Mesothelial cell of epicardium (in vitro differentiated cells): ENCODE results near the gene SLC40A1. TPM values are rescaled to one million over a fixed set of nuclear protein-coding genes. Genes with fewer than 3 reads are reported as not detected.
A peak's percentile ranks its signal among the peaks of the same experiment; 100 is the strongest.

Experiments
- DNase-seq, 2 experiments: peaks; one replicate each; pipeline ENCODE4 v3.0.0; 2021; ENCODE audit warnings: low spot score in 2 of 2; ENCODE audit not compliant: unreplicated experiment in 2 of 2
- H3K27ac Mint-ChIP-seq: 2 replicates; pipeline ENCODE4 v1.8.0; 2021; ENCODE audit warnings: mixed read lengths
- H3K27me3 Mint-ChIP-seq: 2 replicates; pipeline ENCODE4 v1.8.0; 2021; ENCODE audit warnings: low read depth, mixed read lengths
- H3K36me3 Mint-ChIP-seq: 2 replicates; pipeline ENCODE4 v1.8.0; 2021; ENCODE audit warnings: mixed read lengths
- H3K4me1 Mint-ChIP-seq: 2 replicates; pipeline ENCODE4 v1.8.0; 2021; ENCODE audit warnings: mixed read lengths
- H3K4me3 Mint-ChIP-seq: 2 replicates; pipeline ENCODE4 v1.8.0; 2021; ENCODE audit warnings: mild to moderate bottlenecking, moderate library complexity, mixed read lengths
- H3K9me3 Mint-ChIP-seq: 2 replicates; pipeline ENCODE4 v1.8.0; 2021; ENCODE audit warnings: mixed read lengths
- CTCF ChIP-seq: fragments of 200-600 bp; sonication (generic); IDR thresholded peaks from one replicate; pipeline ENCODE4 v1.5.0; 2021; ENCODE audit warnings: antibody characterized with exemption; ENCODE audit not compliant: unreplicated experiment
- total RNA-seq: library from RNA; stranded (reverse); gene quantifications from 3 replicates; pipeline ENCODE4 v1.2.1, GENCODE V29; 2021

SLC40A1 gene
- total RNA-seq, 1 donor from 2014 or later: 154 TPM

- H3K9me3 Mint-ChIP-seq: no peaks in the 10 kb centered on the region
- peaks cover 50% of the 10 kb centered on the region for H3K4me1 Mint-ChIP-seq
- no peak for TF ChIP-seq CTCF
- H3K27ac Mint-ChIP-seq: peak overlapping the region; percentile 44
- no peaks in the 10 kb centered on the region for H3K36me3 Mint-ChIP-seq
- DNase-seq: no peak
- H3K27me3 Mint-ChIP-seq: no peaks in the 10 kb centered on the region
- H3K4me3 Mint-ChIP-seq: no peak overlapping the region
Observed at GRCh38 chr2:189549449-189549832, 31.1 kb downstream of the SLC40A1 start.

GRCh38 chr2:189548666-189549448 is 31.7 kb downstream of the SLC40A1 start:
- DNase-seq: no peak
- H3K9me3 Mint-ChIP-seq: no peaks in the 10 kb centered on the region
- no peaks in the 10 kb centered on the region for H3K27me3 Mint-ChIP-seq
- H3K4me3 Mint-ChIP-seq: no peak overlapping the region
- peaks cover 47% of the 10 kb centered on the region for H3K4me1 Mint-ChIP-seq
- no peaks in the 10 kb centered on the region for H3K36me3 Mint-ChIP-seq
- TF ChIP-seq CTCF: no peak
- peak overlapping the region; percentile 44 for H3K27ac Mint-ChIP-seq

GRCh38 chr2:189545418-189545817 is 35.2 kb downstream of the SLC40A1 start:
- Mint-ChIP-seq H3K4me3 (no peak overlapping the region), H3K27me3 (no peaks in the 10 kb centered on the region), H3K9me3 (peaks cover 7% of the 10 kb centered on the region), H3K36me3 (peaks cover 5% of the 10 kb centered on the region), H3K4me1 (peaks cover 41% of the 10 kb centered on the region), H3K27ac (peak overlapping the region; percentile 43)
- TF ChIP-seq CTCF: no peak
- DNase-seq: no peak

- no peak for DNase-seq
- TF ChIP-seq CTCF: no peak
- peaks cover 44% of the 10 kb centered on the region for H3K4me1 Mint-ChIP-seq
- H3K27me3 Mint-ChIP-seq: no peaks in the 10 kb centered on the region
- H3K36me3 Mint-ChIP-seq: peaks cover 5% of the 10 kb centered on the region
- H3K4me3 Mint-ChIP-seq: no peak overlapping the region
- peaks cover 7% of the 10 kb centered on the region for H3K9me3 Mint-ChIP-seq
- H3K27ac Mint-ChIP-seq: no peak overlapping the region
Observed at GRCh38 chr2:189544318-189545042, 36.1 kb downstream of the SLC40A1 start.

GRCh38 chr2:189543367-189543766 is 37.2 kb downstream of the SLC40A1 start:
- H3K9me3 Mint-ChIP-seq: peaks cover 7% of the 10 kb centered on the region
- H3K36me3 Mint-ChIP-seq: peaks cover 5% of the 10 kb centered on the region
- no peak for TF ChIP-seq CTCF
- H3K27ac Mint-ChIP-seq: no peak overlapping the region
- no peak for DNase-seq
- H3K4me3 Mint-ChIP-seq: no peak overlapping the region
- H3K4me1 Mint-ChIP-seq: peaks cover 38% of the 10 kb centered on the region
- H3K27me3 Mint-ChIP-seq: no peaks in the 10 kb centered on the region
